IMR-90 (cell line): ENCODE results near the gene ARHGEF4. TPM values are rescaled to one million over a fixed set of nuclear protein-coding genes. Genes with fewer than 3 reads are reported as not detected.
A peak's percentile ranks its signal among the peaks of the same experiment; 100 is the strongest.

Experiments
- ATAC-seq: fragments of 200-7000 bp; cut with Tn5 transposase; 2 replicates; pipeline ENCODE4 v1.9.1; 2020; ENCODE audit warnings: low read depth, mild to moderate bottlenecking, moderate library complexity
- BruUV-seq: library from RNA; stranded (reverse); fragments of 400-500 nt; replicated peaks from 2 replicates; lab custom pipeline; 2021; lab: Mats Ljungman, UMichigan
- CTCF ChIA-PET: fragments of 300-600 bp; formaldehyde crosslinking; extraction: SDS; loops from one replicate; lab custom pipeline; 2021; ENCODE audit warnings: antibody characterized with exemption; lab: Yijun Ruan, JAX
- POLR2A ChIA-PET: fragments of 300-600 bp; sonication (Branson Sonifier 250); formaldehyde crosslinking; loops from one replicate; lab custom pipeline; 2022; ENCODE audit warnings: antibody characterized with exemption; ENCODE audit not compliant: unreplicated experiment; lab: Charles Lee
- DNase-seq: peaks from one replicate; pipeline ENCODE4 v3.0.0; 2013
- H2AFZ ChIP-seq: replicated peaks from 2 replicates; pipeline ENCODE3; 2013; ENCODE audit warnings: low read length, mild to moderate bottlenecking; ENCODE audit not compliant: poor library complexity
- H2AK5ac ChIP-seq: 2 replicates; pipeline ENCODE4 v1.6.1; 2013; ENCODE audit warnings: low read depth, low read length, inconsistent platforms
- H2AK9ac ChIP-seq: replicated peaks from 2 replicates; pipeline ENCODE3; 2013; ENCODE audit warnings: mild to moderate bottlenecking, low read depth, low read length, moderate library complexity; ENCODE audit not compliant: poor library complexity
- H2BK120ac ChIP-seq: 2 replicates; pipeline ENCODE4 v1.6.1; 2013; ENCODE audit warnings: low read depth, low read length, inconsistent platforms
- H2BK15ac ChIP-seq: 3 replicates; pipeline ENCODE4 v1.6.1; 2013; ENCODE audit warnings: low read depth, low read length, inconsistent platforms
- H2BK20ac ChIP-seq: 2 replicates; pipeline ENCODE4 v1.6.1; 2013; ENCODE audit warnings: low read depth, mild to moderate bottlenecking, inconsistent platforms, low read length, moderate library complexity
- H2BK5ac ChIP-seq: 2 replicates; pipeline ENCODE4 v1.6.1; 2013; ENCODE audit warnings: mild to moderate bottlenecking, low read depth, low read length, inconsistent platforms; ENCODE audit not compliant: poor library complexity, severe bottlenecking
- H3K14ac ChIP-seq: replicated peaks from 2 replicates; pipeline ENCODE4 v1.6.1; 2013; ENCODE audit warnings: low read depth, low read length, inconsistent platforms
- H3K18ac ChIP-seq: 2 replicates; pipeline ENCODE4 v1.6.1; 2013; ENCODE audit warnings: low read depth, low read length, control low read depth
- H3K23ac ChIP-seq: 2 replicates; pipeline ENCODE4 v1.6.1; 2013; ENCODE audit warnings: low read depth, low read length, inconsistent platforms
- H3K27ac ChIP-seq: 2 replicates; pipeline ENCODE4 v1.5.1; 2013; ENCODE audit warnings: mild to moderate bottlenecking, control low read depth, low read length; ENCODE audit not compliant: insufficient read depth
- H3K27me3 ChIP-seq: 2 replicates; pipeline ENCODE4 v1.6.1; 2013; ENCODE audit warnings: low read length; ENCODE audit not compliant: control insufficient read depth, insufficient read depth
- H3K36me3 ChIP-seq: 2 replicates; pipeline ENCODE4 v1.6.1; 2013; ENCODE audit warnings: low read length, mixed read lengths; ENCODE audit not compliant: control insufficient read depth, insufficient read depth
- H3K4ac ChIP-seq: 2 replicates; pipeline ENCODE4 v1.6.1; 2013; ENCODE audit warnings: low read depth, low read length, inconsistent platforms
- H3K4me1 ChIP-seq: 2 replicates; pipeline ENCODE4 v1.6.1; 2013; ENCODE audit warnings: low read length, mixed read lengths; ENCODE audit not compliant: control insufficient read depth, insufficient read depth
- H3K4me2 ChIP-seq: 2 replicates; pipeline ENCODE4 v1.6.1; 2013; ENCODE audit warnings: low read depth, mild to moderate bottlenecking, control low read depth, low read length, moderate library complexity
- H3K4me3 ChIP-seq: 2 replicates; pipeline ENCODE4 v1.5.1; 2013; ENCODE audit warnings: low read depth, mild to moderate bottlenecking, control low read depth, low read length, moderate library complexity; ENCODE audit not compliant: insufficient read depth
- H3K56ac ChIP-seq: 2 replicates; pipeline ENCODE4 v1.6.1; 2013; ENCODE audit warnings: low read length, inconsistent platforms; ENCODE audit not compliant: insufficient read depth; ENCODE audit errors: extremely low read depth
- H3K79me1 ChIP-seq, 2 experiments: 2 replicates each; pipeline ENCODE4 v1.6.1; 2013; ENCODE audit warnings: low read length in 2 of 2, inconsistent platforms in 1 of 2, low read depth in 1 of 2
- H3K9ac ChIP-seq: 2 replicates; pipeline ENCODE4 v1.6.1; 2013; ENCODE audit warnings: low read depth, low read length, control low read depth
- H3K9me1 ChIP-seq: 2 replicates; pipeline ENCODE4 v1.6.1; 2013; ENCODE audit warnings: low read length, inconsistent platforms; ENCODE audit not compliant: insufficient read depth
- H3K9me3 ChIP-seq: 2 replicates; pipeline ENCODE4 v1.6.1; 2013; ENCODE audit warnings: low read length; ENCODE audit not compliant: control insufficient read depth, insufficient read depth
- H4K20me1 ChIP-seq: 2 replicates; pipeline ENCODE4 v1.6.1; 2013; ENCODE audit warnings: low read length, inconsistent platforms; ENCODE audit not compliant: insufficient read depth
- H4K5ac ChIP-seq: 2 replicates; pipeline ENCODE4 v1.6.1; 2013; ENCODE audit warnings: mild to moderate bottlenecking, low read depth, low read length, control low read depth
- H4K8ac ChIP-seq, 2 experiments: 2 replicates each; pipeline ENCODE4 v1.6.1; 2013; ENCODE audit warnings: low read depth in 2 of 2, low read length in 2 of 2, control low read depth in 1 of 2, inconsistent platforms in 1 of 2
- H4K91ac ChIP-seq: 2 replicates; pipeline ENCODE4 v1.6.1; 2013; ENCODE audit warnings: low read depth, low read length, inconsistent platforms; ENCODE audit not compliant: insufficient read depth
- CEBPB ChIP-seq: IDR thresholded peaks from 2 replicates; pipeline ENCODE4 v1.6.1; 2012; ENCODE audit warnings: low read depth, low read length, improper control_type of control experiment
- CHD1 ChIP-seq: IDR thresholded peaks from 2 replicates; pipeline ENCODE4 v1.6.1; 2012; ENCODE audit warnings: low read depth, low read length, improper control_type of control experiment
- CTCF ChIP-seq: conservative IDR thresholded peaks from 2 replicates; pipeline ENCODE4 v1.5.1; 2012; ENCODE audit warnings: mild to moderate bottlenecking, low read depth, low read length, improper control_type of control experiment
- MAFK ChIP-seq: IDR thresholded peaks from 2 replicates; pipeline ENCODE4 v1.6.1; 2012; ENCODE audit warnings: low read depth, low read length, improper control_type of control experiment
- MAZ ChIP-seq: IDR thresholded peaks from 2 replicates; pipeline ENCODE4 v1.6.1; 2012; ENCODE audit warnings: low read depth, mild to moderate bottlenecking, low read length, improper control_type of control experiment, moderate library complexity, borderline replicate concordance
- MXI1 ChIP-seq: IDR thresholded peaks from 2 replicates; pipeline ENCODE4 v1.6.1; 2012; ENCODE audit warnings: low read depth, mild to moderate bottlenecking, low read length, moderate library complexity, borderline replicate concordance
- POLR2A ChIP-seq: IDR thresholded peaks from 2 replicates; pipeline ENCODE4 v1.6.1; 2012; ENCODE audit warnings: mild to moderate bottlenecking, low read depth, low read length
- RAD21 ChIP-seq: IDR thresholded peaks from 2 replicates; pipeline ENCODE4 v1.6.1; 2012; ENCODE audit warnings: low read length, improper control_type of control experiment
- RCOR1 ChIP-seq: IDR thresholded peaks from 2 replicates; pipeline ENCODE4 v1.6.1; 2012; ENCODE audit warnings: mild to moderate bottlenecking, low read length, improper control_type of control experiment; ENCODE audit not compliant: insufficient replicate concordance
- RFX5 ChIP-seq: IDR thresholded peaks from 2 replicates; pipeline ENCODE4 v1.8.0; 2012; ENCODE audit warnings: low read depth, mild to moderate bottlenecking, low read length, moderate library complexity
- SMC3 ChIP-seq: fragments of 150-350 bp; IDR thresholded peaks from 2 replicates; pipeline ENCODE4 v1.6.1; 2016; ENCODE audit warnings: low read depth, mild to moderate bottlenecking, antibody characterized with exemption, low read length, moderate library complexity
- WGBS, 2 experiments: methylation state at CpG; one replicate each; pipeline versions ENCODE4 v1.1.5 to v1.1.7; 2013; ENCODE audit warnings: missing lambda C conversion rate in 2 of 2; ENCODE audit not compliant: insufficient read length in 1 of 2; ENCODE audit errors: extremely low coverage in 2 of 2; 5-methylcytosine and 5-hydroxymethylcytosine counted together
- dilution Hi-C: fragments of 300-500 bp; cut with HindIII; formaldehyde crosslinking; loops from one replicate; pipeline ENCODE4 v1.14.3; 2018; ENCODE audit warnings: low sequenced_read_pairs; ENCODE audit not compliant: unreplicated experiment
- in situ Hi-C: fragments of 300-500 bp; cut with MboI; formaldehyde crosslinking; loops from 3 replicates; pipeline ENCODE4 v1.14.3; 2019; ENCODE audit warnings: low sequenced_read_pairs, inconsistent platforms, mixed read lengths
- intact Hi-C: fragments of 100-400 bp; cut with micrococcal nuclease; formaldehyde crosslinking; loops from 2 replicates; pipeline ENCODE4 v1.10.0; 2022
- polyA plus RNA-seq, 3 experiments: library from polyadenylated mRNA; depleted of rRNA; stranded (reverse); fragments of >200 nt; gene quantifications; 2 replicates each; pipeline ENCODE4 v1.2.3, GENCODE V29; 2012; ENCODE audit warnings: low replicate concordance in 1 of 3
- total RNA-seq: library from RNA; depleted of rRNA; stranded (reverse); fragments of >200 nt; gene quantifications from 2 replicates; pipeline ENCODE4 v1.2.3, GENCODE V29; 2012
- TF ChIP-seq, protein P1 (sequence below): fragments of 150-350 bp; IDR thresholded peaks from 2 replicates; pipeline ENCODE4 v1.6.1; 2016; ENCODE audit warnings: low read depth, mild to moderate bottlenecking, low read length, moderate library complexity, borderline replicate concordance

The ARHGEF4 gene
- total and polyA plus RNA-seq, 2 of the 4 experiments (the other 2 are of a cell fraction) = 2.7 to 5.0 TPM

- Histone ChIP-seq H4K5ac (no peak overlapping the region), H3K4me3 (no peak overlapping the region), H3K27me3 (no peaks in the 10 kb centered on the region), H3K18ac (no peak overlapping the region), H3K23ac (no peak overlapping the region), H3K9ac (no peak overlapping the region), H3K9me1 (no peaks in the 10 kb centered on the region), H2BK15ac (no peak overlapping the region), H2BK5ac (no peak overlapping the region), H3K4me1 (no peaks in the 10 kb centered on the region), H4K20me1 (no peaks in the 10 kb centered on the region), H3K36me3 (no peaks in the 10 kb centered on the region), H2BK120ac (no peak overlapping the region), H3K9me3 (no peaks in the 10 kb centered on the region), H3K56ac (no peak overlapping the region), H2AK9ac (peak overlapping the region; percentile 55), H3K4me2 (no peak overlapping the region), H4K8ac (no peak overlapping the region), H2AK5ac (no peak overlapping the region), H2AFZ (no peak overlapping the region), H4K91ac (no peak overlapping the region), H3K4ac (no peak overlapping the region), H3K79me1 (no peaks in the 10 kb centered on the region), H3K14ac (no peak overlapping the region), H2BK20ac (no peak overlapping the region), H3K27ac (no peak overlapping the region)
- dilution Hi-C loops = no loop called here
- ATAC-seq (no peak), DNase-seq (no peak)
- intact Hi-C loops = no loop called here
- BruUV-seq = no TSS peak
- in situ Hi-C loops = no loop called here
- ChIA-PET POLR2A (no interaction called here), CTCF (no interaction called here)
- no CpG with 5 or more reads among the region's 6 CpGs for WGBS, 2 experiments
- TF ChIP-seq, protein P1, sequence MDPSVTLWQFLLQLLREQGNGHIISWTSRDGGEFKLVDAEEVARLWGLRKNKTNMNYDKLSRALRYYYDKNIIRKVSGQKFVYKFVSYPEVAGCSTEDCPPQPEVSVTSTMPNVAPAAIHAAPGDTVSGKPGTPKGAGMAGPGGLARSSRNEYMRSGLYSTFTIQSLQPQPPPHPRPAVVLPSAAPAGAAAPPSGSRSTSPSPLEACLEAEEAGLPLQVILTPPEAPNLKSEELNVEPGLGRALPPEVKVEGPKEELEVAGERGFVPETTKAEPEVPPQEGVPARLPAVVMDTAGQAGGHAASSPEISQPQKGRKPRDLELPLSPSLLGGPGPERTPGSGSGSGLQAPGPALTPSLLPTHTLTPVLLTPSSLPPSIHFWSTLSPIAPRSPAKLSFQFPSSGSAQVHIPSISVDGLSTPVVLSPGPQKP = no peak
- no peak for TF ChIP-seq MAZ
- no peak for TF ChIP-seq POLR2A
- no peak for TF ChIP-seq RCOR1
- TF ChIP-seq CEBPB = no peak
- no peak for TF ChIP-seq MAFK
- no peak for TF ChIP-seq MXI1
- no peak for TF ChIP-seq CTCF
- no peak for TF ChIP-seq RAD21
- TF ChIP-seq CHD1 = no peak
- TF ChIP-seq SMC3 = no peak
- TF ChIP-seq RFX5 = no peak
These were observed 113.2 kb downstream of the ARHGEF4 start for GRCh38 chr2:130949954-130950353.
